ENCODE measurements around the gene GALNT10.

DNA sequence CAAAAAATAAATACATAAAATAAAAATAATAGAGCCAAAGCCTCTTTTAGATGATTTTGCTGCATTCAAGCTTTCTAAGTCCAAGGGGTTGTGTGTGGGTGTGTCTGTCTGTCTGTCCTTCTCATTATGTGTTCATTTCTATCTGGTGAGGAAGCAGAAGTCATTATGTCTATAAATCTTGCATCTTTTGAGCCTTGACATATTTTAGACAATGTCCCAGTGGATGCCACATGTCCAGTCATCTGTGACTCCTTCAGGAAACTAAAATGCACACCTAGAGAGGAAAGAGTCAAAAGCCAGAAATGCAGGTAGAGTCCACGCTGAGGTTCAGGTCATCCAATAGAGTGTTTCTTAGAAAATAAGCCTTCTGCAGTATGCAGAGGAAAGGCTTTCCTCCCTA is 80.9 kb downstream of the GALNT10 start:
- no peak for TF ChIP-seq CTCF (optimal IDR thresholded peaks at IDR 0.05 in 1 of 3, IDR thresholded peaks at IDR 0.05 in 1 of 3, conservative IDR thresholded peaks at IDR 0.05 in 1 of 3; ENCODE audit: extremely low read depth in 1 of 3, insufficient read depth in 2 of 3, low read length in 3 of 3)
- no peak for TF ChIP-seq EZH2 (IDR thresholded peaks at IDR 0.05; ENCODE audit: low read length)

Data from keratinocyte (primary cell).